ENCODE data around the gene VTI1A. TPM values are rescaled to one million over a fixed set of nuclear protein-coding genes. Genes with fewer than 3 reads are reported as not detected.
"Not testable (repeated sequence)": the region's sequence is repeated elsewhere in the genome, so short reads cannot be mapped to it uniquely, and the experiment has no call there.

The VTI1A gene
- total RNA-seq, 4 donors from 2014 or later: 27.0 to 61.3 (median 49.8) TPM

- Histone ChIP-seq H3K4me3 (no peak overlapping the region), H3K4me1 (peaks cover 0 to 13% (median 8%) of the 10 kb centered on the region in 3 donors), H3K9me3 (no peaks in the 10 kb centered on the region), H3K27me3 (no peaks in the 10 kb centered on the region), H3K36me3 (no peaks in the 10 kb centered on the region), H3K27ac (no peak overlapping the region)
- DNase-seq: no peak
- TF ChIP-seq CTCF (IDR thresholded peaks at IDR 0.05): no peak
- no peak for TF ChIP-seq POLR2A (IDR thresholded peaks at IDR 0.05)
- intact Hi-C loops (cut with DNase I): loop anchor here (10.0 kb wide), 1 partner anchor 396 kb away; no protein-coding TSS in a partner anchor
Measured at GRCh38 chr10:112728997-112729396, 282.0 kb downstream of the VTI1A start.

DNA sequence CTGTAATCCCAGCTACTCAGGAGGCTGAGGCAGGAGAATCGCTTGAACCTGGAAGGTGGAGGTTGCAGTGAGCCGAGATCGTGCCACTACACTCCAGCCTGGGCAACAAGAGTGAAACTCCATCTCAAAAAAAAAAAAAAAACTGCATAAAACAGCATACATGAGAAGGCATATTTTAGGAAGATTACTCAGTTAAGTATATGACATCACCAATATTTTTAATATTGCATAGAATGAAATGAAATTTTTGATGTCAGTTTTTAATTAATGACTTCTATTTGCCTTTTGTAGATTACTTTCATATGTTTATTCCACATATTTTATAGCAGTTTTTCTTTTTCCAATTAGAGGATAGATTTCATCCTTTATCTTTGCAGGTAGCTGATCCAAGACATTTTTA, 284.4 kb downstream of the VTI1A start:
- peaks cover 0 to 13% (median 8%) of the 10 kb centered on the region in 3 donors for H3K4me1 ChIP-seq
- H3K27ac ChIP-seq; H3K36me3 ChIP-seq; H3K4me3 ChIP-seq; H3K27me3 ChIP-seq; DNase-seq; intact Hi-C loops (cut with DNase I); H3K9me3 ChIP-seq: not testable (repeated sequence)
- 98% methylated on average over 3 of the region's 3 CpGs for WGBS, 2 donors

- no peak overlapping the region for H3K4me3 ChIP-seq
- intact Hi-C loops (cut with DNase I): no loop called here
- H3K36me3 ChIP-seq: no peaks in the 10 kb centered on the region
- no peak for DNase-seq
- 19 to 43% methylated on average over 3 of the region's 3 CpGs for WGBS, 2 donors
- TF ChIP-seq CTCF (IDR thresholded peaks at IDR 0.05): no peak
- no peak for TF ChIP-seq POLR2A (IDR thresholded peaks at IDR 0.05)
- no peaks in the 10 kb centered on the region for H3K9me3 ChIP-seq
- peaks cover 0 to 13% (median 8%) of the 10 kb centered on the region in 3 donors for H3K4me1 ChIP-seq
- no peaks in the 10 kb centered on the region for H3K27me3 ChIP-seq
- no peak overlapping the region for H3K27ac ChIP-seq
Measured at GRCh38 chr10:112732277-112732921, 285.4 kb downstream of the VTI1A start.

- Histone ChIP-seq H3K27ac (no peak overlapping the region), H3K4me3 (no peak overlapping the region), H3K4me1 (peaks cover 0 to 18% (median 8%) of the 10 kb centered on the region in 3 donors), H3K27me3 (no peaks in the 10 kb centered on the region), H3K9me3 (no peaks in the 10 kb centered on the region), H3K36me3 (no peaks in the 10 kb centered on the region)
- intact Hi-C loops (cut with DNase I): no loop called here
- DNase-seq: no peak
- TF ChIP-seq POLR2A (IDR thresholded peaks at IDR 0.05) (no peak), CTCF (IDR thresholded peaks at IDR 0.05) (no peak)
- WGBS, 2 donors: 74 to 75% methylated on average over 4 of the region's 4 CpGs
Measured at GRCh38 chr10:112735041-112735695, 288.2 kb downstream of the VTI1A start.

GRCh38 chr10:112738606-112739591, 291.9 kb downstream of the VTI1A start:
- WGBS, 2 donors: 77 to 79% methylated on average over 6 to 11 of the region's 11 CpGs
- H3K36me3 ChIP-seq: no peaks in the 10 kb centered on the region
- no peak for DNase-seq
- TF ChIP-seq CTCF (IDR thresholded peaks at IDR 0.05) (no peak), POLR2A (IDR thresholded peaks at IDR 0.05) (no peak)
- intact Hi-C loops (cut with DNase I): no loop called here
- H3K27me3 ChIP-seq: no peaks in the 10 kb centered on the region
- H3K4me3 ChIP-seq: no peak overlapping the region
- H3K9me3 ChIP-seq: no peaks in the 10 kb centered on the region
- H3K4me1 ChIP-seq: peaks cover 0 to 18% (median 0%) of the 10 kb centered on the region in 3 donors
- H3K27ac ChIP-seq: no peak overlapping the region

Data from esophagus squamous epithelium (tissue), 5 donors.